RWPE2 (cell line): Measurements from ENCODE around the gene MT1HL1.

Source experiments
- ATAC-seq: fragments of 200-7000 bp; cut with Tn5 transposase; 3 replicates; pipeline ENCODE4 v1.9.1; 2021; ENCODE audit warnings: low read depth
- DNase-seq: peaks from one replicate; pipeline ENCODE4 v3.0.0-alpha.2; 2020; ENCODE audit warnings: low spot score
- H3K27ac ChIP-seq: fragments of 450-650 bp; 2 replicates; pipeline ENCODE4 v1.5.1; 2017; ENCODE audit warnings: mild to moderate bottlenecking; ENCODE audit not compliant: poor library complexity, severe bottlenecking
- H3K27me3 ChIP-seq: fragments of 250-450 bp; sonication (Bioruptor Pico); 2 replicates; pipeline ENCODE4 v1.5.1; 2021; ENCODE audit warnings: mild to moderate bottlenecking, moderate library complexity; ENCODE audit not compliant: insufficient read depth, poor library complexity, severe bottlenecking
- H3K36me3 ChIP-seq: fragments of 250-450 bp; sonication (Bioruptor Pico); 2 replicates; pipeline ENCODE4 v1.5.1; 2020; ENCODE audit warnings: low read depth, mild to moderate bottlenecking, moderate library complexity
- H3K4me1 ChIP-seq: fragments of 250-450 bp; sonication (Bioruptor Pico); 2 replicates; pipeline ENCODE4 v1.5.1; 2021; ENCODE audit warnings: mild to moderate bottlenecking, moderate library complexity; ENCODE audit not compliant: insufficient read depth, poor library complexity, severe bottlenecking
- H3K4me3 ChIP-seq: fragments of 250-450 bp; sonication (Bioruptor Pico); 2 replicates; pipeline ENCODE4 v1.5.1; 2021; ENCODE audit warnings: mild to moderate bottlenecking, moderate library complexity; ENCODE audit not compliant: severe bottlenecking
- H3K9me3 ChIP-seq: fragments of 250-450 bp; sonication (Bioruptor Pico); 2 replicates; pipeline ENCODE4 v1.5.1; 2021; ENCODE audit warnings: mild to moderate bottlenecking, moderate library complexity; ENCODE audit not compliant: severe bottlenecking
- CTCF ChIP-seq: fragments of 450-650 bp; IDR thresholded peaks from one replicate; pipeline ENCODE4 v1.5.1; 2017; ENCODE audit warnings: mild to moderate bottlenecking, moderate library complexity; ENCODE audit not compliant: poor library complexity, severe bottlenecking

MT1HL1 gene

GRCh38 chr1:237025358-237026074, 21.3 kb upstream of the MT1HL1 start:
- Histone ChIP-seq H3K27me3 (no peaks in the 10 kb centered on the region), H3K9me3 (no peaks in the 10 kb centered on the region), H3K36me3 (no peaks in the 10 kb centered on the region), H3K4me1 (no peaks in the 10 kb centered on the region), H3K4me3 (no peak overlapping the region), H3K27ac (no peak overlapping the region)
- no peak for DNase-seq
- no peak for TF ChIP-seq CTCF
- ATAC-seq: no peak

GRCh38 chr1:237018896-237019295, 14.7 kb upstream of the MT1HL1 start:
- no peak overlapping the region for H3K27ac ChIP-seq
- no peaks in the 10 kb centered on the region for H3K4me1 ChIP-seq
- H3K27me3 ChIP-seq: no peaks in the 10 kb centered on the region
- no peak overlapping the region for H3K4me3 ChIP-seq
- no peak for TF ChIP-seq CTCF
- no peaks in the 10 kb centered on the region for H3K36me3 ChIP-seq
- ATAC-seq (no peak), DNase-seq (no peak)
- H3K9me3 ChIP-seq: no peaks in the 10 kb centered on the region

- H3K36me3 ChIP-seq: no peaks in the 10 kb centered on the region
- H3K4me3 ChIP-seq: no peak overlapping the region
- H3K9me3 ChIP-seq: no peaks in the 10 kb centered on the region
- ATAC-seq (no peak), DNase-seq (no peak)
- no peaks in the 10 kb centered on the region for H3K4me1 ChIP-seq
- no peak for TF ChIP-seq CTCF
- no peak overlapping the region for H3K27ac ChIP-seq
- no peaks in the 10 kb centered on the region for H3K27me3 ChIP-seq
Observed at GRCh38 chr1:237016626-237017025, 12.4 kb upstream of the MT1HL1 start.

GRCh38 chr1:237013608-237014007, 9.4 kb upstream of the MT1HL1 start:
- no peak for TF ChIP-seq CTCF
- ATAC-seq (no peak), DNase-seq (no peak)
- Histone ChIP-seq H3K9me3 (no peaks in the 10 kb centered on the region), H3K36me3 (no peaks in the 10 kb centered on the region), H3K27ac (no peak overlapping the region), H3K4me1 (no peaks in the 10 kb centered on the region), H3K27me3 (no peaks in the 10 kb centered on the region), H3K4me3 (no peak overlapping the region)

- no peak overlapping the region for H3K27ac ChIP-seq
- peak; percentile 45; the same call in 2 of the 3 replicates for ATAC-seq
- DNase-seq: no peak
- H3K4me3 ChIP-seq: no peak overlapping the region
- TF ChIP-seq CTCF: no peak
- H3K4me1 ChIP-seq: no peaks in the 10 kb centered on the region
- no peaks in the 10 kb centered on the region for H3K36me3 ChIP-seq
- no peaks in the 10 kb centered on the region for H3K27me3 ChIP-seq
- no peaks in the 10 kb centered on the region for H3K9me3 ChIP-seq
Observed at GRCh38 chr1:237012788-237013383, 8.6 kb upstream of the MT1HL1 start.
